SK-N-MC (cell line): Measurements from ENCODE around the gene EN1.

Source experiments
- DNase-seq: peaks from one replicate; pipeline ENCODE4 v3.0.0-alpha.2; 2011; ENCODE audit warnings: low read depth, low spot score
- H3K27ac ChIP-seq: fragments of 200-600 bp; sonication (generic); 2 replicates; pipeline ENCODE4 v1.5.1; 2016; ENCODE audit warnings: mixed run types
- H3K36me3 ChIP-seq: fragments of 200-600 bp; sonication (generic); 2 replicates; pipeline ENCODE4 v1.6.1; 2017; ENCODE audit warnings: antibody characterized with exemption, low read length, mixed read lengths; ENCODE audit not compliant: insufficient read depth
- H3K4me3 ChIP-seq: fragments of 200-600 bp; sonication (generic); 2 replicates; pipeline ENCODE4 v1.5.1; 2016
- H3K9ac ChIP-seq: fragments of 200-600 bp; sonication (generic); 2 replicates; pipeline ENCODE4 v1.8.0; 2017; ENCODE audit warnings: mixed run types, mixed read lengths; ENCODE audit not compliant: insufficient read length
- H3K9me3 ChIP-seq: fragments of 200-600 bp; sonication (generic); 2 replicates; pipeline ENCODE4 v1.6.1; 2017; ENCODE audit warnings: low read depth, mild to moderate bottlenecking, antibody characterized with exemption, low read length, moderate library complexity, mixed read lengths
- EZH2 ChIP-seq: fragments of 200-600 bp; sonication (generic); IDR thresholded peaks from one replicate; pipeline ENCODE4 v1.6.1; 2017; ENCODE audit warnings: antibody characterized with exemption
- FOXP2 ChIP-seq: optimal IDR thresholded peaks from 2 replicates; pipeline ENCODE3; 2011; ENCODE audit warnings: mild to moderate bottlenecking, moderate library complexity; ENCODE audit not compliant: insufficient read depth; ENCODE audit errors: extremely low read length, control extremely low read depth
- POLR2AphosphoS5 ChIP-seq: IDR thresholded peaks from 2 replicates; pipeline ENCODE4 v1.6.1; 2012; ENCODE audit warnings: mild to moderate bottlenecking, low read depth, low read length, borderline replicate concordance

Gene EN1

GRCh38 chr2:118857677-118858484 lies 10.4 kb upstream of the EN1 start:
- H3K27ac ChIP-seq = no peak overlapping the region
- H3K9ac ChIP-seq = no peak overlapping the region
- no peak for TF ChIP-seq FOXP2
- no peak for TF ChIP-seq POLR2AphosphoS5
- no peak for TF ChIP-seq EZH2
- H3K36me3 ChIP-seq = no peaks in the 10 kb centered on the region
- H3K9me3 ChIP-seq = no peaks in the 10 kb centered on the region
- no peak for DNase-seq
- no peak overlapping the region for H3K4me3 ChIP-seq

GRCh38 chr2:118856978-118857676 lies 9.7 kb upstream of the EN1 start:
- Histone ChIP-seq H3K9me3 (no peaks in the 10 kb centered on the region), H3K9ac (no peak overlapping the region), H3K27ac (no peak overlapping the region), H3K36me3 (no peaks in the 10 kb centered on the region), H3K4me3 (no peak overlapping the region)
- no peak for DNase-seq
- TF ChIP-seq EZH2 (peak; percentile 24), FOXP2 (no peak), POLR2AphosphoS5 (no peak)

- Histone ChIP-seq H3K27ac (no peak overlapping the region), H3K36me3 (no peaks in the 10 kb centered on the region), H3K4me3 (no peak overlapping the region), H3K9ac (no peak overlapping the region), H3K9me3 (no peaks in the 10 kb centered on the region)
- DNase-seq = no peak
- TF ChIP-seq FOXP2 (no peak), POLR2AphosphoS5 (no peak), EZH2 (no peak)
Measured at GRCh38 chr2:118856330-118856977, 9.0 kb upstream of the EN1 start.

- TF ChIP-seq POLR2AphosphoS5 = no peak
- peak; percentile 45 for TF ChIP-seq EZH2
- no peak overlapping the region for H3K9ac ChIP-seq
- no peak overlapping the region for H3K27ac ChIP-seq
- no peaks in the 10 kb centered on the region for H3K36me3 ChIP-seq
- no peaks in the 10 kb centered on the region for H3K9me3 ChIP-seq
- peak overlapping the region; percentile 64 for H3K4me3 ChIP-seq
- no peak for DNase-seq
Measured at GRCh38 chr2:118855451-118856279, 8.2 kb upstream of the EN1 start.

- Histone ChIP-seq H3K9me3 (no peaks in the 10 kb centered on the region), H3K27ac (no peak overlapping the region), H3K4me3 (no peak overlapping the region), H3K9ac (no peak overlapping the region), H3K36me3 (no peaks in the 10 kb centered on the region)
- TF ChIP-seq POLR2AphosphoS5 (no peak), FOXP2 (no peak), EZH2 (no peak)
- no peak for DNase-seq
Measured at GRCh38 chr2:118854507-118855345, 7.3 kb upstream of the EN1 start.

- DNase-seq = no peak
- Histone ChIP-seq H3K4me3 (no peak overlapping the region), H3K9me3 (no peaks in the 10 kb centered on the region), H3K9ac (no peak overlapping the region), H3K27ac (no peak overlapping the region), H3K36me3 (no peaks in the 10 kb centered on the region)
- TF ChIP-seq POLR2AphosphoS5 = no peak
- TF ChIP-seq FOXP2 = no peak
- TF ChIP-seq EZH2 = peak; percentile 80
Measured at GRCh38 chr2:118853651-118854291, 6.3 kb upstream of the EN1 start.

- TF ChIP-seq POLR2AphosphoS5 (no peak), EZH2 (no peak), FOXP2 (no peak)
- H3K36me3 ChIP-seq = no peaks in the 10 kb centered on the region
- no peak for DNase-seq
- no peak overlapping the region for H3K27ac ChIP-seq
- no peak overlapping the region for H3K9ac ChIP-seq
- H3K4me3 ChIP-seq = no peak overlapping the region
- no peaks in the 10 kb centered on the region for H3K9me3 ChIP-seq
Measured at GRCh38 chr2:118853129-118853640, 5.7 kb upstream of the EN1 start.
